Activated CD4-positive, alpha-beta T cell treated with anti-CD3 and anti-CD28 coated beads, Interleukin-2, Interleukin-6, amounts not matched to agents 100 ng/mL and 50 ng/mL, durations not matched to agents 16 hours and 8 hours (primary cell): Measurements from ENCODE around the gene BEX4.
A peak's percentile ranks its signal among the peaks of the same experiment; 100 is the strongest.

Experiments used
- DNase-seq: peaks from one replicate; pipeline ENCODE4 v3.0.0-alpha.2; 2020

The BEX4 gene

GRCh38 chrX:103240155-103240554 is 25.2 kb downstream of the BEX4 start:
- DNase-seq, result no peak

- DNase-seq, result peak; percentile 13
Observed at GRCh38 chrX:103248553-103248952, 33.6 kb downstream of the BEX4 start.

- DNase-seq, result no peak
Observed at GRCh38 chrX:103249805-103250204, 34.9 kb downstream of the BEX4 start.

- no peak for DNase-seq
Observed at GRCh38 chrX:103250977-103251376, 36.1 kb downstream of the BEX4 start.

- no peak for DNase-seq
Observed at GRCh38 chrX:103253608-103254007, 38.7 kb downstream of the BEX4 start.

- DNase-seq, result peak; percentile 65
Observed at GRCh38 chrX:103254171-103254824, 39.4 kb downstream of the BEX4 start.

- DNase-seq, result peak; percentile 66
Observed at GRCh38 chrX:103254921-103255493, 40.1 kb downstream of the BEX4 start, which contains the start of gene TCEAL8. Gene TCEAL8 (minus strand): TSS chrX:103255155. CDS start chrX:103253979, 1,176 bp downstream.

- no peak for DNase-seq
Observed at GRCh38 chrX:103256651-103257050, 41.7 kb downstream of the BEX4 start.

GRCh38 chrX:103258275-103258674 is 43.4 kb downstream of the BEX4 start:
- no peak for DNase-seq
